GM23338 (cell line): ENCODE results near the gene CSTF3.

Source experiments
- CTCF ChIP-seq, 2 experiments: fragments of 200-600 bp in 1 of 2; sonication (generic) in 1 of 2; conservative IDR thresholded peaks; 2 replicates each; pipeline versions ENCODE4 v1.5.1 to v1.6.1; 2016 to 2017; ENCODE audit warnings: antibody characterized with exemption in 2 of 2, low read depth in 2 of 2, mild to moderate bottlenecking in 2 of 2, moderate library complexity in 1 of 2
- EZH2 ChIP-seq: fragments of 200-600 bp; sonication (generic); IDR thresholded peaks from one replicate; pipeline ENCODE4 v1.8.0; 2017; ENCODE audit warnings: antibody characterized with exemption, mild to moderate bottlenecking, low read depth; ENCODE audit not compliant: unreplicated experiment
- EZH2phosphoT487 ChIP-seq: fragments of 200-600 bp; sonication (generic); IDR thresholded peaks from one replicate; pipeline ENCODE4 v1.8.1; 2018; ENCODE audit warnings: antibody characterized with exemption; ENCODE audit not compliant: unreplicated experiment
- NANOG ChIP-seq: IDR thresholded peaks from 2 replicates; pipeline ENCODE4 v1.6.1; 2016; ENCODE audit warnings: antibody characterized with exemption, borderline replicate concordance
- POLR2AphosphoS5 ChIP-seq: IDR thresholded peaks from 2 replicates; pipeline ENCODE4 v1.6.1; 2016; ENCODE audit warnings: antibody characterized with exemption, low read depth
- REST ChIP-seq: IDR thresholded peaks from one replicate; pipeline ENCODE4 v1.6.1; 2018; ENCODE audit warnings: antibody characterized with exemption; ENCODE audit not compliant: unreplicated experiment
- STAT1 ChIP-seq: IDR thresholded peaks from one replicate; pipeline ENCODE4 v1.6.1; 2016; ENCODE audit warnings: antibody characterized with exemption; ENCODE audit not compliant: unreplicated experiment

- TF ChIP-seq EZH2phosphoT487 (no peak), CTCF (conservative IDR thresholded peaks at IDR 0.05; ENCODE audit: low read depth in 2 of 2) (no peak), NANOG (no peak), STAT1 (no peak), POLR2AphosphoS5 (no peak), REST (no peak), EZH2 (no peak)
These were observed 2.5 kb downstream of the CSTF3 start for GRCh38 chr11:33158596-33159275.
